MCF 10A (cell line): Measurements from ENCODE around the gene LMX1B. TPM values are rescaled to one million over a fixed set of nuclear protein-coding genes. Genes with fewer than 3 reads are reported as not detected.

ENCODE experiments used
- BruUV-seq: library from RNA; stranded (reverse); fragments of 400-500 nt; replicated peaks from 2 replicates; lab custom pipeline; 2021; lab: Mats Ljungman, UMichigan
- CTCF ChIA-PET: fragments of 300-600 bp; sonication (Branson Sonifier 250); formaldehyde crosslinking; extraction: SDS; loops from one replicate; lab custom pipeline; 2021; ENCODE audit warnings: antibody characterized with exemption, inconsistent platforms; lab: Yijun Ruan, JAX
- POLR2A ChIA-PET: fragments of 300-600, 350-650 bp; sonication (Branson Sonifier 250); formaldehyde crosslinking; extraction: SDS; loops from one replicate; lab custom pipeline; 2020; ENCODE audit warnings: antibody characterized with exemption, inconsistent platforms; lab: Yijun Ruan, JAX
- DNase-seq: peaks from one replicate; pipeline ENCODE4 v3.0.0-alpha.2; 2018; ENCODE audit not compliant: unreplicated experiment
- H3K27ac Mint-ChIP-seq: one replicate; pipeline ENCODE4 v1.8.0; 2022; ENCODE audit warnings: mild to moderate bottlenecking, low read depth, mixed read lengths; ENCODE audit not compliant: unreplicated experiment
- H3K27me3 Mint-ChIP-seq: one replicate; pipeline ENCODE4 v1.8.0; 2022; ENCODE audit warnings: mixed read lengths; ENCODE audit not compliant: insufficient read depth, unreplicated experiment
- H3K36me3 Mint-ChIP-seq: one replicate; pipeline ENCODE4 v1.8.0; 2022; ENCODE audit warnings: mild to moderate bottlenecking, moderate library complexity, mixed read lengths; ENCODE audit not compliant: insufficient read depth, unreplicated experiment
- H3K4me1 Mint-ChIP-seq: one replicate; pipeline ENCODE4 v1.8.0; 2022; ENCODE audit warnings: mixed read lengths; ENCODE audit not compliant: insufficient read depth, unreplicated experiment
- H3K4me3 Mint-ChIP-seq: one replicate; pipeline ENCODE4 v1.8.0; 2022; ENCODE audit warnings: mild to moderate bottlenecking, moderate library complexity, mixed read lengths; ENCODE audit not compliant: unreplicated experiment
- H3K9me3 Mint-ChIP-seq: one replicate; pipeline ENCODE4 v1.8.0; 2022; ENCODE audit warnings: mixed read lengths; ENCODE audit not compliant: unreplicated experiment
- CTCF ChIP-seq: fragments of 200-600 bp; IDR thresholded peaks from one replicate; pipeline ENCODE4 v1.8.0; 2022; ENCODE audit warnings: antibody characterized with exemption, mild to moderate bottlenecking; ENCODE audit not compliant: unreplicated experiment
- intact Hi-C: fragments of 100-400 bp; cut with micrococcal nuclease; formaldehyde crosslinking; loops from 2 replicates; pipeline ENCODE4 v1.14.1; 2022
- total RNA-seq: library from RNA; stranded (reverse); gene quantifications from 2 replicates; pipeline ENCODE4 v1.2.3, GENCODE V29; 2022

The LMX1B gene
- total RNA-seq, 1 experiment from 2014 or later = 3.4 TPM

GRCh38 chr9:126587187-126588185 lies 26.2 kb upstream of the LMX1B start:
- H3K4me1 Mint-ChIP-seq = no peaks in the 10 kb centered on the region
- intact Hi-C loops = no loop called here
- CTCF ChIA-PET = interaction anchor here (0.5 to 1.4 kb wide), 4 partner anchors 24 to 1626 kb away, joined by 3 to 7 read pairs (median 4); no protein-coding TSS in a partner anchor
- POLR2A ChIA-PET = interaction anchor here (0.6 kb wide), 1 partner anchor 12 kb away, joined by 3 read pairs; no protein-coding TSS in a partner anchor
- no peak for TF ChIP-seq CTCF
- H3K4me3 Mint-ChIP-seq = no peak overlapping the region
- no peak overlapping the region for H3K27ac Mint-ChIP-seq
- no TSS peak for BruUV-seq
- no peaks in the 10 kb centered on the region for H3K9me3 Mint-ChIP-seq
- peaks cover 25% of the 10 kb centered on the region for H3K27me3 Mint-ChIP-seq
- DNase-seq = no peak
- H3K36me3 Mint-ChIP-seq = no peaks in the 10 kb centered on the region

GRCh38 chr9:126588491-126589168 lies 25.1 kb upstream of the LMX1B start:
- Mint-ChIP-seq H3K27ac (no peak overlapping the region), H3K36me3 (no peaks in the 10 kb centered on the region), H3K9me3 (no peaks in the 10 kb centered on the region), H3K4me1 (no peaks in the 10 kb centered on the region), H3K27me3 (peaks cover 20% of the 10 kb centered on the region), H3K4me3 (no peak overlapping the region)
- BruUV-seq = no TSS peak
- intact Hi-C loops = no loop called here
- no peak for DNase-seq
- TF ChIP-seq CTCF = no peak
- ChIA-PET CTCF (interaction anchor here (0.6 to 1.4 kb wide), 2 partner anchors 18 to 31 kb away, joined by 4 to 7 read pairs; no protein-coding TSS in a partner anchor), POLR2A (no interaction called here)

GRCh38 chr9:126589349-126589748 lies 24.4 kb upstream of the LMX1B start:
- Mint-ChIP-seq H3K27ac (no peak overlapping the region), H3K27me3 (peaks cover 20% of the 10 kb centered on the region), H3K9me3 (no peaks in the 10 kb centered on the region), H3K36me3 (no peaks in the 10 kb centered on the region), H3K4me3 (no peak overlapping the region), H3K4me1 (no peaks in the 10 kb centered on the region)
- TF ChIP-seq CTCF = no peak
- ChIA-PET CTCF (no interaction called here), POLR2A (no interaction called here)
- intact Hi-C loops = no loop called here
- DNase-seq = no peak
- BruUV-seq = no TSS peak

GRCh38 chr9:126591083-126591482 lies 22.6 kb upstream of the LMX1B start:
- intact Hi-C loops = no loop called here
- POLR2A ChIA-PET = interaction anchor here (0.8 kb wide), 1 partner anchor 10 kb away, joined by 3 read pairs; no protein-coding TSS in a partner anchor
- H3K27me3 Mint-ChIP-seq = peaks cover 5% of the 10 kb centered on the region
- no peak overlapping the region for H3K4me3 Mint-ChIP-seq
- H3K36me3 Mint-ChIP-seq = no peaks in the 10 kb centered on the region
- TF ChIP-seq CTCF = no peak
- H3K27ac Mint-ChIP-seq = no peak overlapping the region
- CTCF ChIA-PET = interaction anchor here (0.7 to 1.6 kb wide), 2 partner anchors 14 to 91 kb away, joined by 3 read pairs; no protein-coding TSS in a partner anchor
- no peak for DNase-seq
- no peaks in the 10 kb centered on the region for H3K4me1 Mint-ChIP-seq
- no peaks in the 10 kb centered on the region for H3K9me3 Mint-ChIP-seq
- BruUV-seq = no TSS peak
